Pancreas (tissue), 10 donors: ENCODE measurements around the gene LTBP4. TPM values are rescaled to one million over a fixed set of nuclear protein-coding genes. Genes with fewer than 3 reads are reported as not detected.

Experiments
- ATAC-seq, 4 donors: fragments of 200-7000 bp; cut with Tn5 transposase; one replicate each; pipeline versions ENCODE4 v1.8.0 to v1.9.1; 2020; ENCODE audit warnings: mild to moderate bottlenecking in 4 of 4, moderate library complexity in 4 of 4
- DNase-seq, 6 donors: peaks; one replicate each; pipeline ENCODE4 v3.0.0-alpha.2; 2020
- FAIRE-seq: peaks from 2 replicates; lab custom pipeline; 2012; peaks lifted over from hg19 to GRCh38; lab: Jason Lieb, UNC
- H3K27ac ChIP-seq, 4 donors: fragments of 200-600 bp; sonication (generic); 1 replicate in 3 of 4; 2 replicates in 1 of 4; pipeline versions ENCODE4 v1.5.0 to v1.8.0; 2020
- H3K27me3 ChIP-seq, 4 donors: fragments of 200-600 bp; one replicate each; pipeline ENCODE4 v1.8.0; 2021
- H3K36me3 ChIP-seq, 3 donors: fragments of 200-600 bp; sonication (generic) in 1 of 3; one replicate each; pipeline versions ENCODE4 v1.5.0 to v1.8.0; 2020 to 2021
- H3K4me1 ChIP-seq, 3 donors: fragments of 200-600 bp; one replicate each; pipeline ENCODE4 v1.8.0; 2021
- H3K4me3 ChIP-seq, 4 donors: fragments of 200-600 bp; sonication (generic) in 2 of 4; one replicate each; pipeline versions ENCODE4 v1.5.0 to v1.8.0; 2020 to 2021
- H3K9me3 ChIP-seq, 4 donors: fragments of 200-600 bp; one replicate each; pipeline ENCODE4 v1.8.0; 2021
- CTCF ChIP-seq, 4 donors: fragments of 200-600 bp; sonication (generic) in 3 of 4; IDR thresholded peaks; one replicate each; pipeline versions ENCODE4 v1.5.0 to v1.8.0; 2021; ENCODE audit warnings: antibody characterized with exemption in 4 of 4
- WGBS, 2 donors: extraction: QIAGEN DNeasy Blood & Tissue Kit; methylation state at CpG; one replicate each; pipeline ENCODE4 v1.1.7; 2013; 5-methylcytosine and 5-hydroxymethylcytosine counted together
- intact Hi-C, 3 donors: fragments of 100-400 bp; cut with DNase I; formaldehyde crosslinking; loops; one replicate each; pipeline versions ENCODE4 v1.11.1 to v1.14.2; 2022
- polyA plus RNA-seq, 2 donors: library from polyadenylated mRNA; stranded (reverse); fragments of 200-250 nt; gene quantifications; one replicate each; pipeline ENCODE4 v1.2.3, GENCODE V29; 2013
- total RNA-seq, 6 donors: library from RNA; stranded (reverse); fragmentation: NEBNext Ultra II Directional in 4 of 6; extraction: Animal tissue kit (Norgen Biotek cat#: 25700) in 4 of 6; gene quantifications; one replicate each; pipeline versions ENCODE4 v1.2.1 to v1.2.4, GENCODE V29; 2021 to 2023
- donor health status: healthy with polysubstance abuse.
- donor health status: DM: no; HTN: no; CAD: no; lungs with moderate emphysema.
- donor health status: DM: no; HTN: no; CAD: no.
- donor health status: control.
- donor health status: control.
- donor health status: Bipolar disorder and iron deficiency.
- donor health status: DM: yes; HTN: yes; CAD: no.
- donor health status: DM: no; HTN: no; CAD: no.
- donor health status: DM: no; HTN: no; CAD: no.
- donor health status: DM: yes; HTN: yes; CAD: no.

LTBP4 gene
- total and polyA plus RNA-seq, 8 donors, result 18.7 to 48.9 (median 28.2) TPM

GRCh38 chr19:40598918-40599307 lies 2.3 kb upstream of the LTBP4 start:
- peaks cover 0 to 12% (median 4%) of the 10 kb centered on the region in 3 donors for H3K4me1 ChIP-seq
- ATAC-seq (no peak), FAIRE-seq (no peak), DNase-seq (no peak)
- H3K4me3 ChIP-seq, result no peak overlapping the region
- intact Hi-C loops, result no loop called here
- no peaks in the 10 kb centered on the region for H3K9me3 ChIP-seq
- TF ChIP-seq CTCF (IDR thresholded peaks at IDR 0.05), result no peak
- no peaks in the 10 kb centered on the region for H3K36me3 ChIP-seq
- WGBS, 2 donors, result 10 to 12% methylated on average over 15 of the region's 15 CpGs
- peaks cover 0 to 20% (median 0%) of the 10 kb centered on the region in 4 donors for H3K27me3 ChIP-seq
- H3K27ac ChIP-seq, result no peak overlapping the region

GRCh38 chr19:40599331-40599901 lies 1.8 kb upstream of the LTBP4 start:
- DNase-seq (peak in 1 of 6 donors; percentile 55), FAIRE-seq (no peak), ATAC-seq (no peak)
- H3K9me3 ChIP-seq, result no peaks in the 10 kb centered on the region
- H3K4me3 ChIP-seq, result no peak overlapping the region
- no peak overlapping the region for H3K27ac ChIP-seq
- H3K27me3 ChIP-seq, result peaks cover 0 to 20% (median 0%) of the 10 kb centered on the region in 4 donors
- H3K4me1 ChIP-seq, result peaks cover 0 to 14% (median 4%) of the 10 kb centered on the region in 3 donors
- WGBS, 2 donors, result 4 to 9% methylated on average over 9 of the region's 9 CpGs
- no peaks in the 10 kb centered on the region for H3K36me3 ChIP-seq
- intact Hi-C loops, result no loop called here
- no peak for TF ChIP-seq CTCF (IDR thresholded peaks at IDR 0.05)

- intact Hi-C loops, result no loop called here
- Histone ChIP-seq H3K4me1 (peaks cover 0 to 20% (median 4%) of the 10 kb centered on the region in 3 donors), H3K36me3 (no peaks in the 10 kb centered on the region), H3K27me3 (peaks cover 0 to 20% (median 0%) of the 10 kb centered on the region in 4 donors), H3K27ac (no peak overlapping the region), H3K9me3 (no peaks in the 10 kb centered on the region), H3K4me3 (no peak overlapping the region)
- ATAC-seq, result no peak
- peak in 1 of 6 donors; percentile 78 for DNase-seq
- TF ChIP-seq CTCF (IDR thresholded peaks at IDR 0.05), result no peak
- FAIRE-seq, result no peak
- 5 to 6% methylated on average over 38 to 43 of the region's 43 CpGs for WGBS, 2 donors
Measured at GRCh38 chr19:40599902-40600569, 1.1 kb upstream of the LTBP4 start.

- no peak for ATAC-seq
- TF ChIP-seq CTCF (IDR thresholded peaks at IDR 0.05), result no peak
- 4 to 9% methylated on average over 11 to 13 of the region's 13 CpGs for WGBS, 2 donors
- intact Hi-C loops, result no loop called here
- Histone ChIP-seq H3K36me3 (no peaks in the 10 kb centered on the region), H3K4me1 (peaks cover 0 to 22% (median 4%) of the 10 kb centered on the region in 3 donors), H3K9me3 (no peaks in the 10 kb centered on the region), H3K27ac (no peak overlapping the region), H3K4me3 (peak overlapping the region in 2 of 4 donors; percentile 30 to 52), H3K27me3 (peaks cover 0 to 20% (median 0%) of the 10 kb centered on the region in 4 donors)
- FAIRE-seq, result no peak
- no peak for DNase-seq
Measured at GRCh38 chr19:40600570-40601133, 517 bp upstream of the LTBP4 start.
